GM19397 (cell line): Measurements from ENCODE around the gene RALGAPA2.
A peak's percentile ranks its signal among the peaks of the same experiment; 100 is the strongest.

Source experiments
- ATAC-seq: cut with Tn5 transposase; IDR thresholded peaks from one replicate; pipeline ENCODE4 v1.9.1; 2021; ENCODE audit warnings: mild to moderate bottlenecking, moderate library complexity; ENCODE audit not compliant: unreplicated experiment

RALGAPA2 gene

GRCh38 chr20:20712474-20713243 lies at the start of gene RALGAPA2:
Gene RALGAPA2, minus strand, starts transcription at chr20:20712644. Its CDS starts 164 bp downstream, at chr20:20712480.
- ATAC-seq: peak; percentile 94

DNA sequence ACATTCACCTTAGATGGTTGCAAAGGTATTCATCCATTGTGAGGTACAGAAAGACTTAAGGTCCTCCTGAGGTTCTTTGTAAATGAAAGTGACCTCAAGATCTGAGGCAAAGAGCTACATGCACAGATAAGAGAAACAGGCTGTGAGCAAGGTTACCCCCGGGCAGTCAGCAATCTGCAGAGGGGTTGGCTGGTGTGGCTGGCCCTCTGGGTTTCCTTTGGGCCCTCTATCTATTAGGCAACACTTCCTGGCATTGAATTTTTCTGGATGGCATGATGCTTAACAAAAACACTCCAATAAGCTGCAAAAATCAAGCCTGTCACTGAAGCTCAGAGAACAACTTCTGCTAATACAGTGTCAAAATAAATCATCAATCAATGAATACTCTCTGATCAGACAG lies 48.9 kb upstream of the RALGAPA2 start:
- no peak for ATAC-seq

GRCh38 chr20:20759132-20759531 lies 46.7 kb upstream of the RALGAPA2 start:
- ATAC-seq: no peak

DNA sequence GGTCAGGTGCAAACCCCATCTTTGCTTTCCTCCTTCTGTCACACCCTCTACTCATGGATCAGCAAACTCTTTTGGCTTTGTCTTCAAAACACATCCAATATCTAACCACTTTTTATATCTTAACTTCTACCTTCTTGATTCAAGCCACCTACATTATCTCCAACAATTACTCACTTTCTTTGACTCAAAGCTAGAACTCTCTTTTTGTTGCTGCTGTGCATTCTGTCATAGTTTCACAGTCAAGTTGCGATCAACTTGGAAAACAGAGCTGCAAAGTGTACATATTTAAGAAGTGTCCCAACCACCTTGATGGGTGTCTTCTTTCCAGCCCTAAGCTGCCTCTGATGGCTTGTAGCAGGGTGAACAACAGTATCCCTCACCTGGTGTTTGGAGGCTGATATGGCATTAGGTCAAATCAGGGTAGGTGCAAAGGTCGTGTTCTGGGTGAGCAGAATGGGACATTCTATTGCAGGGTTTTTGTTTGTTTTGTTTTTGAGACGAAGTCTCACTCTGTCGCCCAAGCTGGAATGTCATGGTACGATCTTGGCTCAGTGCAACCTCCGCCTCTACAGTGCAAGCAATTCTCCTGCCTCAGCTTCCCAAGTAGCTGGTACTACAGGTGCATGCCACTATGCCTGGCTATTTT lies 43.4 kb upstream of the RALGAPA2 start:
- ATAC-seq: no peak

- no peak for ATAC-seq
Observed at GRCh38 chr20:20755231-20755630, 42.8 kb upstream of the RALGAPA2 start.

GRCh38 chr20:20754714-20755113 lies 42.3 kb upstream of the RALGAPA2 start:
- ATAC-seq: no peak

DNA sequence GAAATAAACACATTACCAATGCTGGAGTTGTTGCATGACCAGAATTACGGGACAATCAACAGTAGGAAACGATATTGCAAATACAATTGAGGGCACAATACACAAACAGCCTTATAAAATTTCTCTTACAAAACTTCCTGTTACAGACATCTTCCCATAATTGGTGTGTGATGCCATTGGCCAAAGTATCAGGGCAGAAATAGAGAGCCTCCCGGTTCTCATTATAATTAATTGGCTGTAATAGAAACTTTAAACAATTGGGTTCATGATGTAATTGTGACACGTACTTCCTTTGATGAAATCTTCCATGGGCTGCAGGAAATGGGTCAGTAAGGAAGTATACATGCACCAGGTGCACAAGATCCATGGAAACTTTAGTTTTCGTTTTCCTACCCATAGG lies 40.3 kb upstream of the RALGAPA2 start:
- ATAC-seq: no peak

GRCh38 chr20:20747298-20747697 lies 34.9 kb upstream of the RALGAPA2 start:
- no peak for ATAC-seq

DNA sequence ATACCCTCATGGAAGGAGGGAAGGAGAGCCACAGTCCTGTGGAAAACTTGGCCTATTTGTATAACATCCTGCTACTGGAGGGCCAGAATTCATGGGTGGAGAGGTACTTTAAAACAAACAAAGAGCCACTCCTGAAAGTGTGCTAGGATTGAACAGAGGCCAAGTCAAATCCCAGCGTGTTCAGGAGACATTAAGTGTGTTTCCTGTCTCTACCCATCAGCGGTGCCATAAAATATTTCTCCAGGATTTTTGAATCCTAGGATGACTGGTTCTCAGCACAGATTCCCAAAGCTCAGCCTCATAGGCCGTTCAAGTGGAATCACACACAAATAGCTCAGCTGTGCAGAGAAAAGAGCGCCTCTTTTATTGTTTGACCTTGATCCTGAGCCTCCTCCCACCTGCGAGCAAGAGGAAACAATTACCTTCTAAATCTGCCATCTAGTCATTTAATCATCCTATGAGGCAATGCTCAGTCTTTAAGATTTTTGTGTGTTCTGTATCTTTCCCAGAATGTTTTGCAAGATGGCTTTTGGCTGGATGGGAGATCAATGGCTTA lies 31.8 kb upstream of the RALGAPA2 start:
- ATAC-seq: no peak

DNA sequence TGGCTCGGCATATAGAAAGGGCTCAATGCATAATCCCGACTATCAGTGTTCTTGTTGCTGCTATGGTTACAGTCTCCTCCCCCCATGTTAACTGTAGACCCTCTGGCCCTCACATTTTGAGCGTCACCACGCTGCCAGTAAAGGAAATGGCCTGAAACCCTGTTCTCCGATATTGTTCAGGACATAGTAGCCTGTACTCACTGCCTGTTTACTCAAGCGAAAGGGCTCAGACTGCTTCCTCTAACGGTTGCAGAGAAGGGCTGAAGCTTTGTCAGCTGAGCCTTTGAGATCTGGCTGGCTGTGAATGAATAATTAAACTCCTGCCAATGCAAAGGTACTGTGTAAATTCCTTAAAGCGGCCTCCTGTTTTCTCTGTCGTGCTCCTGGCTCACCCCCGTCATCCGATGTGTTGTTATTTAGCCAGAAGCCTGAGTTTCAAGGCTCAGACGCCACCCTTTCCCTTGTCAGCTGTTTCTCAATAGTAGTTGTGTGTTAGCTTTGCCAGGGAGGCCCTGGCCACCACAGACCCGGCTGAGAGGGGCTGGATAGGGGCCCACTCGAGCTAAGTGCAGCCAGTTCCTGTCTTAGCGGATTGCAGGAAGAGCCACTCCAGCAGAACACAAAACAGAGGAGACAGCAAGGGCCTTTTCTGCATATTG lies 31.2 kb upstream of the RALGAPA2 start:
- peak; percentile 75 for ATAC-seq

- ATAC-seq: no peak
Observed at GRCh38 chr20:20741087-20742045, 28.9 kb upstream of the RALGAPA2 start.

- ATAC-seq: no peak
Observed at GRCh38 chr20:20740541-20740940, 28.1 kb upstream of the RALGAPA2 start.

DNA sequence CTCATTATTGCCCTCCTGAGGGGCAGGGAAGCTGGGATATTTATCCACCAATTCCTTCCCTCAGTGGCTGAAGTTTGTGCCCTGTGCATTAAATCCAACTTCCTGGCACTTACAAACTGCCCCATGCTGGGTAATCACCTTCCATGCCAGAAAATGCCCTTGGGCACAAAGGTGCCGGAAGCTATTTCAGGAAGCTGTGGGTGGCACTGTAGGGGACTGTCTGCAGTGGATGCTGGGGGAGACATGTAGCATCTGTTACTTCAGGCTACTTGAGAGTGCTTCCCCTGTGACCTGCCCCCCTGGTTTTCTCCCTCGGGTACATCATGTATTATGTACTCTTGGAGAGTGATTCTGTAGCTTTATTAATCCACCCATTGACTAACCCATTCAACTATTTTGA lies 24.7 kb upstream of the RALGAPA2 start:
- no peak for ATAC-seq

- ATAC-seq: no peak
Observed at GRCh38 chr20:20736303-20736702, 23.9 kb upstream of the RALGAPA2 start.

GRCh38 chr20:20734475-20734948 lies 22.1 kb upstream of the RALGAPA2 start:
- no peak for ATAC-seq

- ATAC-seq: no peak
Observed at GRCh38 chr20:20733943-20734342, 21.5 kb upstream of the RALGAPA2 start.

DNA sequence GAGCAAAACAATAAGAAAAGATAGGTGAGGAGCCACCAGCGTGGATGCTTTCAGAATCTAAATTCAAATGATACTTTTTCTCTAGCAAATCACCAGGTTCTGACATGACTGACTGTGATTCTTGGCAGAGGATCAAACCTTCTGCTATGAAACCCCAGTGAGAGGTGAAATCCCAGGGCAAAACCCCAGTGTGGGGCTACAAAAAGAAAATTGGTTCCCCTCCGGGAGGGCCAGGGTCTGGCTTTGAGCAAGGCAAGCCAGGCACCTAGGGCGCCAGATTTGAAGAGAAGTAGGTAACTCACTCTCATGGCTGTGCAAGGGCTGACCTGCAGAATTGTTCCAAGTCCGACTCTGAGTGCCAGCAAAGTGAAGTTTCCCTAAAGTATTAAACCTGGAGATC lies 20.2 kb upstream of the RALGAPA2 start:
- no peak for ATAC-seq

GRCh38 chr20:20731945-20732296 lies 19.5 kb upstream of the RALGAPA2 start:
- ATAC-seq: no peak

DNA sequence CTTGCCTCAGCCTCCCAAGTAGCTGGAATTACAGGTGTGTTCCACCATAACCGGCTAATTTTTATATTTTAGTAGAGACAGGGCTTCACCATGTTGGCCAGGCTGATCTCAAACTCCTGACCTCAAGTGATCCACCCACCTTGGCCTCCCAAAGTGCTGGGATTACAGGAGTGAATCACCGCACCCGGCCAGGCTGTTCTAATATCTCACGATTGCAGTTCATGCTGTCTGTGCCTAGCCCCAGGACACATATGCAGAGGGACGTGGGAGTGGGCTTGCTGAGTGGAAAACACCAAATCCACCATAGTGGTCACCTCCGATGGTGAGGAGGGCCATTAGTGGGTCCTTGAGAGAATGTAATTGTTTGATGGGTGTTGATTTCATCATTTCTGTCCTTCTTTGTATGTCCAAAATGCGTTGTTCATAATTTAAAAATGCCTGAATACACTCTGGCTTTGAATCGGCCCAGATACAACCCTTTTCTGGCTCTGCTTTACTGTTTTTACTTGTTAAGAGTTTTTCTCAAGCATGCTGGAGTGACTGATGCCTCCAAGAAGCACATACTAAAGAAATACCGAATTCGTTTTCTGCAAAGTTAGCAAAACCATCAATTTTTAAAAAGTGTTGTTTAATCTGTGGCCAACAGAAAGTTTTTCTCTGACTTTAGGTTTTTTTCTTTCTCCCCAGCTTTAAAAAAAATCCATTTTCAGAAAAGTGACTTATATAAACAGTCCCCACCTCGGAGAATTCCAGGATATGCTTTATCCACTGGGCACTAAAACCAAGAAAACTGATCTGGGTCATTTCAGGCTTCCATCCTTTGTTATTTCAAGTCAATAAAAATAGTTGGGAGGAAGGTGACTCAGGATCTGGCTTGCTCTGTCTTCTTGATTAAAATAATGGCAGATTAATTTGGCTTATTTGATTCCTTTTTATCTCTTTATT lies 18.8 kb upstream of the RALGAPA2 start:
- ATAC-seq: no peak
